GM18517 (cell line): ENCODE results near the gene CAPN6.

Source experiments
- ATAC-seq: cut with Tn5 transposase; IDR thresholded peaks from one replicate; pipeline ENCODE4 v1.9.1; 2021; ENCODE audit warnings: mild to moderate bottlenecking, moderate library complexity; ENCODE audit not compliant: unreplicated experiment

Gene CAPN6, protein sequence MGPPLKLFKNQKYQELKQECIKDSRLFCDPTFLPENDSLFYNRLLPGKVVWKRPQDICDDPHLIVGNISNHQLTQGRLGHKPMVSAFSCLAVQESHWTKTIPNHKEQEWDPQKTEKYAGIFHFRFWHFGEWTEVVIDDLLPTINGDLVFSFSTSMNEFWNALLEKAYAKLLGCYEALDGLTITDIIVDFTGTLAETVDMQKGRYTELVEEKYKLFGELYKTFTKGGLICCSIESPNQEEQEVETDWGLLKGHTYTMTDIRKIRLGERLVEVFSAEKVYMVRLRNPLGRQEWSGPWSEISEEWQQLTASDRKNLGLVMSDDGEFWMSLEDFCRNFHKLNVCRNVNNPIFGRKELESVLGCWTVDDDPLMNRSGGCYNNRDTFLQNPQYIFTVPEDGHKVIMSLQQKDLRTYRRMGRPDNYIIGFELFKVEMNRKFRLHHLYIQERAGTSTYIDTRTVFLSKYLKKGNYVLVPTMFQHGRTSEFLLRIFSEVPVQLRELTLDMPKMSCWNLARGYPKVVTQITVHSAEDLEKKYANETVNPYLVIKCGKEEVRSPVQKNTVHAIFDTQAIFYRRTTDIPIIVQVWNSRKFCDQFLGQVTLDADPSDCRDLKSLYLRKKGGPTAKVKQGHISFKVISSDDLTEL

DNA sequence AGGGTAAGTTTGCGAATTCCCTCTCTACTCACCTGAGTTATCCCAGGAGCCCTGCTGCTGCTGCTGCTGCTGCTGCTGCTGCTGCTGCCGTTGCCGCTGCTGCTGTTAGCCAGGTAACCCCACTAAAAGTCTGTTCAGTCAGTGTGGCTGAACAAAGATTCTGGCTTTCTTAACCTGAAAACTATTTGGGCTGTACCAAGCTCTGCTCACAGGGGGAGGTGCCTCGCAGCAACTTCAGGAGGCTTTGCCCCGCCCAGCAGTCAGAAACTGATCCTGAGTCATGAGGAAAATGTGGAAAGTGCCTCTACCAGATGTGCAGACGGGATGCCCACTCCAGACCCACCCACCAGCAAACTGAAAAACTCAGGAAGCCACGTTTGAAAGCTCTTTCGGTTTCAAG, at the start of gene CAPN6:
CAPN6 (minus strand) TSS at position 145 of the 400 bp plus-strand sequence. CDS start 6,547 bp downstream, outside the sequence.
- ATAC-seq, result no peak

DNA sequence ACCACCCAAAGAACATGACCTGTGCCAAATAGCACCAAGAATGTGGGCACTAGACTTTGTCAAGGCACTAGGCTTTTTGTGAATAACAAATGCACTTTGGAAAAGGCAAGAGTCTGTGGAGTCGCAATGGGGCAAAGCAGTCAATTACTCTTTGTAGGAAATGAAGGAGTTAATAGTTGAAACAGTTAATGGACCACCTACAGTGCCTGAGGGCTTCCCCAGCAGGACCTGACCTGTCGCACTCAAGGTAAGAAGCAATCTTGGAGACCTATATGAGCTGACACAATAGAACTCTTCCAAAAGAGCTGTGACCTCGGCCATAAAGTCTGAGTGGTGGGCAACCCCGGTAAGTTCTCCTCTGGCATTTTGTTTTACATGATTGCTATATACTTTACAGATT, 49.2 kb upstream of the CAPN6 start:
- ATAC-seq, result no peak

DNA sequence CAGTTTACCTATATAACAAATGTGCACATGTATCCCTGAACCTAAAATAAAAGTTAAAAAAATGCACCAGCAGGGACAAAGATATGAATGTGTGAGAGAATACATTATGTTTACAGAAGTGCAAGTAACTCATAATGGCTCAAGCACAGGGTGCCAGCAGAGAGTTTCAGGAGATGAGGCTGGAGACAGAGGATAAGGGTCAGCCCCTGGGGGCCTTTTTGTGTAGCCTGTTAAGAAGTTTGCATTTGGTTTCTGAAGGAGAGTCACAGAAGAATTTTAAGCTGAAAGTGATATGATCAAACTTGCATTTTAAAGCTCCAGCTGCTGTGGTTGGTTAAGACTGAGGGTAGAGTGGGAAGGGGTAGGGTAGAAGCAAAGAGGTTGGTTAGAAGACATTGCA, 48.6 kb upstream of the CAPN6 start:
- no peak for ATAC-seq

DNA sequence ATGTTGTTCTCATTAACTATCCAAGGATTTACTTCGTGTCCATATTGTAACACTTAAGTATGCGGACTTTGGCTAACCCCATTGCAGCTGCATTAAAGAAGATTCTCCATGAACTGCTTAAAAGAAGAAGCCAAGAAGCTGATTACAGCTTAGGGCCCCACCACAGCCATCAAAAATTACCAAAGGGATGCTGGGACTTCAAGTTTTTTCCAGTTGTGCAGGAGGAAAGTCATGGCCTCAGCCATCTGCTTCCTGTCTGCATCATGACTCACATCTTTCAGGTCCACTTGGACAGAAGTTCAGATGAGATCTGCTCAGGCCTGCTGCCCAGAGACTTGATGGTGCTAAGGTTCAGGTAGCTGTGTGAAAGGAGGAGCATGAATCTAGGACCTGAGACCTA, 38.8 kb upstream of the CAPN6 start:
- no peak for ATAC-seq

DNA sequence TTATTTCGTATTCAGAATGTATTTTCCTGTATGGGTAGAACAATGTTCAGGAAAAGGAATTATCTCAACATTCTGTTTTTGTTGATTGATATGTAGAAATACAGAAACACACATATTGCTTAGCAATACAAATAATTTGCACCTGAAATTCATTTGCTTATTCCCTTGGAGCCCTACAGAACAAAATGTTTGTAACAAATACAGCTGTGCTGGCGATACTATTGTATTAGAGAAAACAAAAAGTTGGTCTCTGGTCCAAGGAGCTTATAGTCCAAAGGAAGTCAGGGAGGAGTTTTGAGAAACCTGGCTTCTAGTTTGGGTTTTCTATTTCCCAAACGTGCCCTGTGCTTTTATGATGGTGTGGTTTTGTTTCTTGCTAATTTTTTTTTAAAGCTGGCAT, 37.8 kb upstream of the CAPN6 start:
- no peak for ATAC-seq

DNA sequence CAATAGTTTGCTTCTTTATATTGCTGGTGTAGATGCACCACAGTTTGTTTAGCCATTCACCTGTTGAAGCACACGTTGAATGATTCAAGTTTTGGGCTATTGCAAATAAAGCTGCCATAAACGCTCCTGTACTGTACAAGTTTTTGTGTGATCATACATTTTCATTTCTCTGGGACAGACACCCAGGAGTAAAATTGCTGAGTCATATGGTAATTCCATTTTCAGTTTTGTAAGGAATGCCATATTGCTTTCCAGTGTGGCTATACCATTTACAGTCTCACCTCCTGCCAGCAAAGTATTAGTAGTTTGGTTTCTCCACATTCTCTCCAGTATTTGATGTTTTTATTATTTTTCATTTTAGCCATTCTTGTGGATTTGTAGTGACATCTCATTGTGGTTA, 32.0 kb upstream of the CAPN6 start:
- ATAC-seq, result no peak

DNA sequence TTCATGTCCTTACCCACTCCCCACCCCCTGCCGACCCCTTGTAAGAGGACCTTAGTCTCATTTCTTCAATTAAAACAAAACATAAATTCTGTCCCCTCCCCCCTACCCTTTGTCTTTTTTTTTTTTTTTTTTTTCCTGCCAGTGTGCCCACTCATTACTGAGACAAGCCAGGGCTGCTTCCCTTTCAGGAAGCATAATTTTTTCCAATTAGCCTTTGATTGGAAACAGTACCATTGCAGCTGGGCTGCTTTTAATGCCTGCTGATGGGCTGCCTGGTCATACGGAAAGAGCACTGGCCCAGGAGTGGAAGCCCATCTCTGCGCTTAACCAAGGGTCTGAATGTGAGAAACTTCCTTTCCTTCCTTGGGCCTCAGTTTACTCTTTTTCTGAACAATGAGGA, 18.6 kb upstream of the CAPN6 start:
- ATAC-seq, result no peak

DNA sequence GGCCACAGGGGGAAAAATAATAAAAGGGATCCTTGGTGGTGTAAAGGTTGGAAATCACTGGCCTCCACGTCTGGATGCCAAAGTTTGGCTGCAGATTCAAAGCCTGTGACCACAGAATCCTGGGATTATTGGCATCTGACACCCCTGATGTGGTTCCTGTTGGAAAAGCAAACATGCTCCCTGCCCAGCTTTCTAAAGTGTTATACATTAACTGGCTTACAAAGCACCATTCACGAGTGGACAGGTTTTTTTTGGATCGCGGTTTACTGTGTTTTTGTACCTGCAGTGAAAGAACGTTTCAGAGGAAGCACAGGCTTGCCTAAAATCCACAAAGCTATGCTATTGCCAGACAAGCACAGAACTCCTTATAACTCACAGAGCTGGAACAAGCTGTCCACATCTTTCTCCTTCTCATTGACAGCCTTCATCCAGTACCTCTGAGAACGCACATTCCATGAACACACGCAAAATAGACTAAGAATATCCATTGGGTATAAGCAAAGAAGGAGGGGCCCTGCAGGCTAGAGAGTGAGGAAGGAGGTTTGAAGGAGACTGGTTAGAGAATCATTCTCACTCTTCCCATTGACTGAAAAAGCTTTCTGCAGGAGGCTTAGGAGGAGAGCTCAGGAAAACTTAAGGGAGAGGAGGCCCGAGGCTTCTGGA, 14.5 kb upstream of the CAPN6 start:
- ATAC-seq, result no peak

DNA sequence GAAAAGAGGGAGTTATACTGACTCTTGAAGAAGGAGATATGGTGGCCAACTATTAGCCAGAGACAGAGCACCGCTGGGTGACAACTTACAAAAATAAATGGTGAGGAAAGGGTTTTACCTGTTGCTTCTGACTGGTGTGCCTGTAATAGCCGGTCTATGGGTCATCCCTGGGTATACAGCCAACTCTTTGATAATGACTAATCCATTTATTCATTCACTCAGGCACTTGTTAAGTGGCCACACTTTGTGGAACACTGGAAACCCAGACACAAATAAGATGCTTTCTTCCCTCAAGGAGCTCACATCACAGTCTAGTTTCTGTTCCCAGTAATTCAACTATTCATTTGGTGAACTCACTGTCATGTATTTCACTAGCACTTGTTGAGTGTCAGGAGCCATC, 13.2 kb upstream of the CAPN6 start:
- ATAC-seq, result no peak

DNA sequence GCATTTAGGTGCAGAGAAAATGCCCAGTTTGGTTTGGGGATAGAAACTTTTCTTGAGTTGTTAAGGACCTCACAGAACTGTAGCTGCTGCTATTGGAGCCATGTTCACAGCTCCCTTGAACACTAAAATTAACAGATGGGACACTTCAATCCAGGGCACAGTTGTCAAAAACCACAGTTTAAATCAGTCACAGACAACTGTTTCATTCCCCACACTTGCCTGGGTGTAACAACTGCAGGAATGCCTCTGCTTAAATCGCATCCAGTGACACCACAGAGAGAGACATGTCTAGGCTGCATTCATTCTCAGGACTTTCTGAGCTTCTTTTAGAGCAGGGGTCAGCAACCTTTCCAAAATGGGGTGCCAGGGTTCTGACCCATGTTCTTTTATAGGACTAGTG, 12.7 kb upstream of the CAPN6 start:
- ATAC-seq, result no peak

DNA sequence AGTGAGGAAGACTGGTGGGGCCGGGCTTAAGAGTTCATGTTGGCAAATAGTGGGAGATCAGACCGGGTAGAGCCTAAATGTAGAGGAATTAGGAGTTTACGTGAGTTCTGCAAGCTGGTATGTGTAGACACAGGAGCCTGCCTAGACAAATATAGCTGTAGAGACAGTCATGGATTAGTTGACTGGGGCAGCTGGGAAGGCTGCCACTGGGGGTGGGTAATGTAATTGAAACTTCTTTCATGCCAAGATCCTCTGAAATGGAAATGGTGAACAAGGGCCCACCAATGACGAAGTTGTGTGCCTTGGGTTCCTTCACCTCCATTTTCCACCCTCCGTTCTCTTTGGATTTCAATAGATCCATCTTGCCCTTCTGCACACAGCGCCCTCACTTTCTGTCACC, 11.9 kb upstream of the CAPN6 start:
- no peak for ATAC-seq

DNA sequence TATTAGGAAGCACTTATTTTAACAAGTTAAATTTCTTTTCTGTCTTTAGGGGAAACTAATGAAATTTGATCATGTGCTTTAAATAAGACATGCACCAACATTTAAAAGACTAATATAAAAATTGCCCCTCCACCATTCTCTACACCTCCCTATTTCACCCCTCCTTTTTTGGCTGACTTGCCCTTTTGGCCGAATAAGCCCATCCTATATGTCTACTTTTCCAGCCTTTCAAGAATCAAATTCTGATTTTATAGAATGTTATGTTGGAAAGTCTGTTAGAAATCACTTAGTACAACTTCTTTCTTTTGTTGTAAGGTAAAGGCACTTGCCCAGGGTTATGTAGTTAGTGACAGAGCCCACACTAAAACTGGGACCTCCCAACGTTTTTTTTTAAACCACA, 1.8 kb downstream of the CAPN6 start:
- ATAC-seq, result no peak

DNA sequence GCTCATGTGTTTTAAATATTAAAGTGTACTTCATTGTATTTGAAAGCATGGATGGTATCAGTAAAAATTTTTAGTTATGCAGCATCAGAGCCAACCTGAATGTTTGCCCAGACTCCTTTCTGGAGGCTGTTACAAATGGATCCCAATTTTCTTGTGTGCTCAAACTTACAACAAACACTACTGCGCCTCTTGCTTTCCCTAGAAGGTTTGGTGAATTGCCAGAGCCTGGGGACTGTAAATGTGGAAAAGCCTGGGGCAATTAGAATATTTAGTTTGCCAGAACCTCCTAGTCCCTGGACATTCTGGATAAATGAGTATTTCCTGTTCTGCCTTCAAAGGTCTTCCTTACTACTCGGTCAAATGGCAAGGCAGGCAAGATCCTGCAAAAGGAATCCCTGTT, 4.8 kb downstream of the CAPN6 start:
- ATAC-seq, result no peak

DNA sequence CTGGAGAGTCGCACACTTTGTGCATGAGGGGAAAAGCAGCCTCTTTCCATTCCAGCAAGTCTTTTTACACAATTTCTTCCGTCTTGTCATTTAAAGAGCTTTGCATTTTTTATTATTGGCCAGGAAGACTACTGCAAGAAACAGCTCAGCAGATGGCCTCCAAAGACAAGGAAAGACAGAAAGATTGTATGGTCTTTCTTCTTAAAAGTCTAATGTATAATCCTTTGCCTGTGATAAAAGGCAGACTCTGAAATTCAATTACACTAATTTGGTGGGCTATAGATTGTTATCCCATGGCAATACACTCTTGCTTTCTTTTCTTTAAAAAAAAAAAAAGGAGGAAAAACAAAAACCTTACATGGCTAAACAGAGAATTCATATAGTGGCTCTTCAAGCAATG, 5.9 kb downstream of the CAPN6 start:
- no peak for ATAC-seq

DNA sequence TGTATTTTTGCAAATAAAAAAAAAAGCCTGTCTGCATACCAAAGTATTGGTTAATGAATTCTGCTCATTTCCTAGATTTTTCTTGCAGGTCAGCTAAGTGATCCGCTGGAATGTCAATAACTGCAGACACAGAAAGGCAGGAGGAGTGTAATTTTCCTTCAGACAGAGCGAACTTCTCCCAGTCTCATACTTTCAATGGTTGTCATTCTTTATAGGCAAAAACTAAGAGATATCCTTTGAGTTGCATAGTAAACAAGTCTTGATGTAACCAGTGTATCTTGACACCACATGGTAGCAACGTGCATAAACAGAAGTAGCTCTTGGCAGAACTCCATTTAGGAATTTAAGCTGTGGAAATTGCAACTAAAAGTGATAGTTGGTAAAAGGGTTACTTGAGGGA, 8.2 kb downstream of the CAPN6 start:
- no peak for ATAC-seq

DNA sequence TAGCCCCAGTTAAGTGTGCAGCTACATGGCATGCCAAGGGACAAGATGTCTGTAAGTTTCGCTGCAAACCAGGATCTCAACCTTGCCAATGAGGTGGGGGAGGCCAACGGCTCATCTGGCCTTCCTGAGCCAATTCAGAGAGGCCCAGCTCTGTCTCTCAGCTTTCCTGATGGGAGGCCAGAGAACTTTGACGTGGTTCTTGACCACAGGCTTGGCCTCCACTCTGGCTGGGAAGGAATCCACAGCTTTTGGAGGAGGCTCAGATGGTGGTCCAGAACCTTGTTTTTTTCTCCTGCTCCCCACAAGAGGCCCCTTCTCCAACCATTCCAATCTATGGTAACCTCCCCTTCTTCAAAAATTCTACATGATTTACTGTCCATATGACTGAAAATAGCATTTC, 9.8 kb downstream of the CAPN6 start:
- ATAC-seq, result no peak

DNA sequence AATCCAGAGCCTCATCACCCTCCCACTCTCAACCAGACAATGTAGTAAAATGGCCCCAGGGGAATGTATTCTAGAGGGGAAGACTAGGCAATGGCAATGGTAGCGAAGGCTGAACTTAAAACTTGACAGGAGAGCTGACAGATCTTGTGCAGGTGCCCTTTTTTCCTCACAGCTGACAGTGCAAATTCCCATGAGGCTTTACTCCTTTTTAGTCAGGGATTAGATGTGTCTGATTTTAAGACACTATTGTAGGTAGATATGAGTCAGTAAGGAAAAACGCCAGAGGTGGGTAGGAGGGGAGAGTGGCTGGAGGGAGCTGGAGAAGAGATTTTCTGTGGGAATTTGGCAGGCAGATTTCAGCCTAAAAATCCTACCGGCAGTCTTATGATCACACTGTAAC, 10.7 kb downstream of the CAPN6 start:
- ATAC-seq, result no peak

DNA sequence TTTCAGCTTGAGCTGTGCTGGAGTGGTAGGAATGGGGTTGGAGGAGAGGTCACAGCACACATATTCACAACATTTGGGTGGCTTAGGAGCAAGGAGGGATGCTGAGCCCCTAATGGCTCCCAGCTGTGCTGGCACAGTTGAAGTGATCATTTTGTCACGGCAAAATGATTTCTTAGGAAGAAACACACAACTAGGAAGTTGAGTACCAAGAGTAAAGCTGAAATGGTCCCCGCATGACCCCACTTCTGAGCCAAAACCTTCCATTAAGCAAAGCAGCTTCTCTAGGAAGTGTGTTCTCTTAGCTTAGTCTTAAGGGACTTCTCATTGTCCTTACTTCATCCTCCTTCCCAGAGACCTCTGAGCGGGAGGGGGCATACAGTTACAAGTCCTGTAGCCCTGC, 12.6 kb downstream of the CAPN6 start:
- no peak for ATAC-seq

DNA sequence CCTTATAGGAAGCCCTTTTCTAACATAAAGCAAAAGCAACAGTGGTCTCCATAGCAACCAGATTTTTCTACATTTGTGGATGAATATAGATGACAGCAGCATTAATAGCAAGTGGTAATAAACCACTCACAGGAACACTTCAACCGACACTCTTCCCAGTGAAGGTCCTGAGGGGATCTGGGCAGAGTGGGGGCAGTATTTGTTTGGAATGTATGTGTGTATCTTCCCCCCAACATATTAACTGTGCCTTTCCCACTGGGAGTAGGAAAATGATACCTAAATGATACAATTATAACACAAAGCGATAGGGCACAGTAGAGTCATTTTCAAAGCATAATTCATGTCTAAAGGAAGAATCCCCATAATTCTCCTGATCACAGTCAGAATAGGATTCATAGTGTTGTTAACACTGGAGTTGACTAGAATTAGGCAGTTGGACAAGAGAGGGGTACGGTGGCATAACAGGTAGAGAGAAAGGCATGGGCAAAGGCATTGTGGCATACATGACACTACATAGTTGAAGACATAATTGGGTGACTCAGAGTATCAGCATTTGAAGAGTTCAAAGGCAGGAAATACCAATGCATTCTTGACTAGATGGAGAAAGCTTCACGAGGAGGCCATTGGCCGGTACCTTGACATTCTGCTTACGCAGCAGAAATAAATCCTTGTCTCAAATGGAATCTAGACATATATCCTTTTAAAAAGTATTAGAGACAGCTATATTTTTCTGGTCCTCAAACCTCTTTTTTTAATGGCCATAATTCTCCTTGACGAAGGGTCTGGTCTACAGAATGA, 15.2 kb downstream of the CAPN6 start:
- ATAC-seq, result no peak

DNA sequence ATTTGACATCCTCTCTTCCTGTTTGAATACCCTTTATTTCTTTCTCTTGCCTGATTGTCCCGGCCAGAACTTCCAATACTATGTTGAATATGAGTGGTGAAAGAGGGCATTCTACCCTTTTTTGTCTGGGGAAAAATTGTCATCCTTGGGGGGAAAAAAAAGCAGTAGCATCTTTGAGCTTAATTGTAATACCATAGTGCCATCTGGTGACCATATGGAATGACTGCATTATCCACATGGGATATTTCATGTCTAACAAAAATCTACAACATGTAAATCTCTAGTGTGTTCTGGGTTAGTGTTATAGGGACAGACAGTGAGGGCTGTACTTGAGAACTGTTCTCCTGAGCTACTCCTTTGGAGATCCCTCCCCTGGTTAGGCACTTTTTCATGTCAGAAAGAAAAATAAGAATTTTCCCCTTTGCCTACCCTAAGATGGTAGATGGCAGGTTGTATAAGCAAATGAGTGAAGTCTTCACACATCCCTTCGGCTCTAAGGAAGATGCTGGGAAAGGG, 26.0 kb downstream of the CAPN6 start:
- no peak for ATAC-seq

DNA sequence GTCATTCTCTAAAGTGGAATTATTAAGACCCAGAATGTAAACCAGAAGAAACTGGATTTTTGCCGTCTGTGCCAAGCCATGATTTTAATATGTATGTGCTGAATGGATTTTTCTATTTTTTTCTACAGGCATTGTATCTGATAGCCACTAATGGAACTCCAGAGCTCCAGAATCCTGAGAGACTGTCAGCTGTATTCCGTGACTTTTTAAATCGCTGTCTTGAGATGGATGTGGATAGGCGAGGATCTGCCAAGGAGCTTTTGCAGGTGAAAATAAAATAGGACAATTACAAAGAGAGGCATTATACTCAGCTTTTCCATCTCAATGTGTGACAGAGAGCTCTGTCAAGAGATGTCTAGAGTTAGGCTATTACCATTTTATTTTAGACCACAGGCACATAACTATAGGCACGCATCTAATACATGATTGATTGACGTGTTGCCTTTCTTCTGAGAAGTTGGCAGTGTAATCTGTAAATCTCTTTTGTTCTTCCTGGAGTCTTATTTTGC, 53.9 kb downstream of the CAPN6 start:
- no peak for ATAC-seq
